Fibroblast of lung (primary cell): ENCODE data around the gene PNPLA3. TPM values are rescaled to one million over a fixed set of nuclear protein-coding genes. Genes with fewer than 3 reads are reported as not detected.

ENCODE experiments used
- DNase-seq, 2 donors: peaks; one replicate each; pipeline versions ENCODE4 v3.0.0 to v3.0.0-alpha.2; 2010; ENCODE audit warnings: low read depth in 2 of 2
- H2AFZ ChIP-seq: 2 replicates; pipeline ENCODE4 v1.5.1; 2012; ENCODE audit warnings: low read length, control low read depth, inconsistent platforms
- H3K27ac ChIP-seq: 2 replicates; pipeline ENCODE4 v1.5.1; 2011; ENCODE audit warnings: low read length, control low read depth; ENCODE audit not compliant: insufficient read depth
- H3K27me3 ChIP-seq: 2 replicates; pipeline ENCODE4 v1.5.1; 2011; ENCODE audit warnings: mild to moderate bottlenecking, low read length; ENCODE audit not compliant: control insufficient read depth, insufficient read depth
- H3K36me3 ChIP-seq: 2 replicates; pipeline ENCODE4 v1.5.1; 2011; ENCODE audit warnings: low read length; ENCODE audit not compliant: control insufficient read depth, insufficient read depth
- H3K4me1 ChIP-seq: 2 replicates; pipeline ENCODE4 v1.5.1; 2011; ENCODE audit warnings: low read length; ENCODE audit not compliant: control insufficient read depth, insufficient read depth; ENCODE audit errors: extremely low read depth
- H3K4me2 ChIP-seq: 2 replicates; pipeline ENCODE4 v1.5.1; 2011; ENCODE audit warnings: low read length, control low read depth; ENCODE audit not compliant: insufficient read depth; ENCODE audit errors: extremely low read depth
- H3K4me3 ChIP-seq, 4 experiments: fragments of 200-600 bp in 1 of 4; sonication (generic) in 1 of 4; replicated peaks in 1 of 4; 2 replicates each; pipeline ENCODE4 v1.5.1; 2011 to 2016; ENCODE audit warnings: low read length in 4 of 4, low read depth in 3 of 4, mild to moderate bottlenecking in 3 of 4, control low read depth in 2 of 4, inconsistent platforms in 1 of 4, mixed read lengths in 1 of 4; ENCODE audit not compliant: insufficient read depth in 1 of 4; ENCODE audit errors: control extremely low read depth in 1 of 4
- H3K79me2 ChIP-seq: 2 replicates; pipeline ENCODE4 v1.5.1; 2012; ENCODE audit warnings: mild to moderate bottlenecking, low read length, inconsistent platforms; ENCODE audit not compliant: control insufficient read depth, insufficient read depth
- H3K9ac ChIP-seq: 2 replicates; pipeline ENCODE4 v1.5.1; 2011; ENCODE audit warnings: mild to moderate bottlenecking, low read length, control low read depth; ENCODE audit not compliant: insufficient read depth
- H3K9me3 ChIP-seq: 2 replicates; pipeline ENCODE4 v1.5.1; 2012; ENCODE audit warnings: low read depth, low read length; ENCODE audit not compliant: control insufficient read depth, insufficient read depth
- H4K20me1 ChIP-seq: 2 replicates; pipeline ENCODE4 v1.5.1; 2011; ENCODE audit warnings: low read length; ENCODE audit not compliant: control insufficient read depth, insufficient read depth; ENCODE audit errors: extremely low read depth
- EZH2 ChIP-seq: IDR thresholded peaks from 2 replicates; pipeline ENCODE4 v1.5.1; 2012; ENCODE audit warnings: low read length, control low read depth, mild to moderate bottlenecking; ENCODE audit errors: missing control alignments
- polyA plus RNA-seq, 2 donors: library from polyadenylated mRNA; depleted of rRNA in 1 of 2; stranded (reverse) in 1 of 2; unstranded in 1 of 2; fragments of >200 nt; gene quantifications; 2 replicates each; pipeline ENCODE4 v1.2.1, GENCODE V29; 2011 to 2012; ENCODE audit warnings: missing spikeins in 1 of 2
- total RNA-seq: library from RNA; depleted of rRNA; stranded (reverse); fragments of >200 nt; gene quantifications from 2 replicates; pipeline ENCODE4 v1.2.1, GENCODE V29; 2014
- TF ChIP-seq, protein P1 (sequence below), 2 donors: IDR thresholded peaks in 1 of 2; conservative IDR thresholded peaks in 1 of 2; 1 replicate in 1 of 2; 2 replicates in 1 of 2; pipeline ENCODE4 v1.5.1; 2011 to 2012; ENCODE audit warnings: low read length in 2 of 2, control low read depth in 1 of 2, inconsistent platforms in 1 of 2, low read depth in 1 of 2, mild to moderate bottlenecking in 1 of 2

The PNPLA3 gene
- total and polyA plus RNA-seq, 2 donors (not counting 1 experiment from before 2014, with no cell fraction given) = 6.8 to 12.6 TPM

DNA sequence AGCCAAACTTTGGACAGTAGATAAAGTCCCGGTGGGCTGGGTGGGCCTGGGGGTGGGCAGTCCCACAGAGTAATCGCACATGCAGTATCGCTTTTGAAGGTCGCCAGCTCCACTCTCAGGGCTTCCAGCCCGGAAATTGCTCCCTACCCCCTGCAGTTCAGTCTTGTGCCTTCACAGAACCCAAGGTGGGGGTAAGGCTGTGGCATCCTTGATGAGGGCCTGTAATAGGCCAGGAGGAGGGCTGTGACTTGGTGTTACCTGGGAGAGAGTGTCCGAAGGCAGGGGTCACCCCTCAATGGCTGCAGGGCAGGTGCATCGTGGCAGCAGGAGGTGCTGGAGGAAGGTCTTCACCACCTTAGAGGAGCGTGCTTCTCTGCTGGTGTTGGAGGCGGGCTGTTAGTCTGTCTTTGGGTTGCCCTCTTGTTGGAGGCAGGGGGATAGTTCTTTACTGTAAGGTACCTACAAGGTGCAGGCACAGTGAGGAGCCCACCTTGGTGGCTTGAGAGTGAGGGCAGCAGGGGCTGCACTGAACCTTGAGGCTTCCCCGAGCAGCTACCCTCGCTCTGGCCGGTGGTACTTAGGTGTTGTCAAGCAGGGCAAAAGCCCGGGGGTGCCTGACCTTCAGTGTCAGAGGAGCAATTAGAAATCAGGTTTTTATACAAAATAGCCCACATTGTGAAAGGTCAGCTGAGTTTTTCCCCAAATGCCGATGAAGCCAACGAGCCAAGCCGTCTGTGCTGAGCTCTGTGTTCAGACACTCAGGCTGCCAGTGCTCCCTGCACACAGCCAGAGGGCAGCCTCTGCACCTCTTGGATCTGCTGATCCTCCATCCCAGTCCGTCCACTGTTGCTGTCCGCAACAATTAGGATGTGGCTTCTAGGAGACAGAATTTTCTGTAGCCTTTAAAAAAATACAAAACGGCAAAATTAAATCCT is 53.5 kb downstream of the PNPLA3 start:
- Histone ChIP-seq H3K36me3 (peaks cover 25% of the 10 kb centered on the region), H3K9ac (no peak overlapping the region), H3K27me3 (no peaks in the 10 kb centered on the region), H3K9me3 (no peaks in the 10 kb centered on the region), H3K4me2 (no peak overlapping the region), H3K4me3 (no peak overlapping the region), H3K27ac (no peak overlapping the region), H2AFZ (no peak overlapping the region), H3K79me2 (no peaks in the 10 kb centered on the region), H4K20me1 (no peaks in the 10 kb centered on the region), H3K4me1 (no peaks in the 10 kb centered on the region)
- TF ChIP-seq, protein P1, sequence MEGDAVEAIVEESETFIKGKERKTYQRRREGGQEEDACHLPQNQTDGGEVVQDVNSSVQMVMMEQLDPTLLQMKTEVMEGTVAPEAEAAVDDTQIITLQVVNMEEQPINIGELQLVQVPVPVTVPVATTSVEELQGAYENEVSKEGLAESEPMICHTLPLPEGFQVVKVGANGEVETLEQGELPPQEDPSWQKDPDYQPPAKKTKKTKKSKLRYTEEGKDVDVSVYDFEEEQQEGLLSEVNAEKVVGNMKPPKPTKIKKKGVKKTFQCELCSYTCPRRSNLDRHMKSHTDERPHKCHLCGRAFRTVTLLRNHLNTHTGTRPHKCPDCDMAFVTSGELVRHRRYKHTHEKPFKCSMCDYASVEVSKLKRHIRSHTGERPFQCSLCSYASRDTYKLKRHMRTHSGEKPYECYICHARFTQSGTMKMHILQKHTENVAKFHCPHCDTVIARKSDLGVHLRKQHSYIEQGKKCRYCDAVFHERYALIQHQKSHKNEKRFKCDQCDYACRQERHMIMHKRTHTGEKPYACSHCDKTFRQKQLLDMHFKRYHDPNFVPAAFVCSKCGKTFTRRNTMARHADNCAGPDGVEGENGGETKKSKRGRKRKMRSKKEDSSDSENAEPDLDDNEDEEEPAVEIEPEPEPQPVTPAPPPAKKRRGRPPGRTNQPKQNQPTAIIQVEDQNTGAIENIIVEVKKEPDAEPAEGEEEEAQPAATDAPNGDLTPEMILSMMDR (conservative IDR thresholded peaks at IDR 0.05 in 1 of 2, IDR thresholded peaks at IDR 0.05 in 1 of 2; ENCODE audit: low read depth in 1 of 2, low read length in 2 of 2) = no peak
- TF ChIP-seq EZH2 = no peak
- no peak for DNase-seq

DNA sequence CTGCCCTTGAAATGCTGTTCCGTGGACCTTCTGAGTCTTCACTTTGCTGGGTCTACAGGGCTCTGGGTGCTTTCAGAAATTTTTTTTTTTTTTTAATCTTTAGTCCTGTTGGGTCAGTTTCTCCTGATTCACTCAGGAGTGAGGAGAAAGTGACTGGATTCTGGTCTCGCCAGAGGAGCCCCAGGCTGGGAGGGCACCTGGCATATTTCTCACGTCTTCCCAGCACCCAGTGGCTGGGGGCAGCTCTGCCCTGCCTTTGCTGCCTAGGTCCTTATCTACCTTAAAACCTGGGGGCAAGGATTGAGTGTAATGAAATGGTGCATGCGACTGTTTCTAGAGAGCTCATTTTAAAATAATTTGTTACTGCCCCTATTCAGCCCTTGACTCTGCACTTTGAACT is 55.0 kb downstream of the PNPLA3 start:
- H3K9me3 ChIP-seq = no peaks in the 10 kb centered on the region
- no peaks in the 10 kb centered on the region for H4K20me1 ChIP-seq
- H3K27ac ChIP-seq = no peak overlapping the region
- no peak overlapping the region for H2AFZ ChIP-seq
- no peak for TF ChIP-seq EZH2
- TF ChIP-seq, protein P1 (conservative IDR thresholded peaks at IDR 0.05 in 1 of 2, IDR thresholded peaks at IDR 0.05 in 1 of 2; ENCODE audit: low read depth in 1 of 2, low read length in 2 of 2) = no peak
- no peaks in the 10 kb centered on the region for H3K27me3 ChIP-seq
- no peak for DNase-seq
- H3K4me1 ChIP-seq = no peaks in the 10 kb centered on the region
- no peak overlapping the region for H3K4me2 ChIP-seq
- no peaks in the 10 kb centered on the region for H3K79me2 ChIP-seq
- H3K9ac ChIP-seq = no peak overlapping the region
- peaks cover 23% of the 10 kb centered on the region for H3K36me3 ChIP-seq
- no peak overlapping the region for H3K4me3 ChIP-seq

DNA sequence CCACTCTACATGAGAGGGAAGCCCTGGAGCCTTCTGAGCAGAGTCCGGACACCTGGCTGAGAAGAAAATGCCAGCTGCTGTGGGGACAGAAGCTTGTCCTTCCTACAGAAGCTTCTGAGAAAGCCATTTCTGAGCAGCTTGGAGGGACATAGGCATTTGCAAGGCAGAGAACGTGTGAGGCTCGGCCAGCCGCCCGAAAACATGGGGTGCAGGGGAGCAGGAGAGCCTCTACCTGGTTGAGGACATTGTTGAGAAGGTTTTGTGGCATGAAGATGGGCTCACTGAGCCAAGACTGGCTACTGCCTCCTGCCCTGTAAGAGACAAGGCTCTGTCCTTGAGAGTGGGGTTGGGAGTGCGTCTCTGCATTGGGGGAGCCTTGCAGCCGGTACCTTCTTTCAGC is 57.0 kb downstream of the PNPLA3 start:
- Histone ChIP-seq H4K20me1 (no peaks in the 10 kb centered on the region), H3K9me3 (no peaks in the 10 kb centered on the region), H3K4me2 (no peak overlapping the region), H2AFZ (no peak overlapping the region), H3K79me2 (no peaks in the 10 kb centered on the region), H3K27ac (no peak overlapping the region), H3K27me3 (no peaks in the 10 kb centered on the region), H3K36me3 (peaks cover 14% of the 10 kb centered on the region), H3K9ac (no peak overlapping the region), H3K4me1 (no peaks in the 10 kb centered on the region), H3K4me3 (no peak overlapping the region)
- TF ChIP-seq EZH2 = no peak
- TF ChIP-seq, protein P1 (conservative IDR thresholded peaks at IDR 0.05 in 1 of 2, IDR thresholded peaks at IDR 0.05 in 1 of 2; ENCODE audit: low read depth in 1 of 2, low read length in 2 of 2) = no peak
- no peak for DNase-seq
